DMS79 (cell line): ENCODE data around the gene NGB.

Experiments used
- DNase-seq: peaks from one replicate; lab custom pipeline; 2025; lab: John Stamatoyannopoulos, UW

The NGB gene

DNA sequence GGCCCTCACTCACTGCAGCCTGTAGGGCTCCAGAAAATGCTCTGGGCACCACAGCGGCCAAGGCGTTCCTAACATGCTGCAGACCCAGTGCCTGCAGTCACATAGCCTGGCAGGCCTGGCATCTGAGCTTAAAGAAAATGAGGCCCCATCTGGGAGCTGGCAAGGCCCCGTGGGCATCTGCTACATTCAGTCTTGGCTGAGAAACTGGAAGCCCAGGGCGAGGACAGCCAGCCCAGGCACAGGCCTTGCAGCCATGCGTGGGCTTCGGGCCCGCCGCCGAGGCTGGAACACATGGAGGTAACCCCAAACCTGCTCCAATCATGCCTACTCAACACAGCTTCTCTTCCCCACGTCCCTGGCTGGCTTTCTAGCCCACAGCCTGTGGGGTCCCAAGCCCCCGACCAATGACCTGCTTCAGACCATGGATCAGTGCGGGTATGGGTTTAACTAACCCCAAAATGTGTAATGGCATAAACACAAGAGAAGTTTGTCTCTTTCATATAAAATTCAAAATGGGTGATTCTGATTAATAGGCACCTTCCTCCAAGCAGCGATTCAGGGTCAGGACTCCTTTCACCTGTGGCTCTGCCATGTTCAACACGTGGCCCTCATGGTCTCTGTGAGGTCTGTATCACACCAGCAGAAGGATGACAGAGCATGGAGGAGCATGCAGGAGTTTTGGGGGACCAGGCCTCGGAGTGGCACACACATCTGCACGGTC lies 6.4 kb downstream of the NGB start:
- DNase-seq = no peak

DNA sequence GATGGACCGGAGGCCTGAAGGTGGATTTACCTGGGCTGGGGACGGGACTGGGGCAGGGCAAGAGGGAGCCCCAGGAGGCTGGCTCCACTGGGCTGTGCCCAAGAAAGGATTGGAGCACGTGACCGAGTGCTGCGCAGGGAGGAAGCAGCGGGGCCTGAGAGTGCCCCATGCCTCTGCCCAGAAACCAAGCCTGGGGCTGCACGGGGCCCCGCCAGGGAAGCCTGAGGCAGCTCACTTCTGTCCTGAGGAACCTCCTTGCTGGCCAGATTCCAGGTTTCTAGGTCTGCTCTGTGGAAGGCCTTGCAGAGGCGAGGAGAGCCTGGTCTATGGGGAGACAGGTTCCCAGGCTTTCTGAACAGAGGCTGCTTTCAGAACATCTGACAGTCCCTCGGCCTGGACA lies 10.4 kb downstream of the NGB start:
- no peak for DNase-seq

DNA sequence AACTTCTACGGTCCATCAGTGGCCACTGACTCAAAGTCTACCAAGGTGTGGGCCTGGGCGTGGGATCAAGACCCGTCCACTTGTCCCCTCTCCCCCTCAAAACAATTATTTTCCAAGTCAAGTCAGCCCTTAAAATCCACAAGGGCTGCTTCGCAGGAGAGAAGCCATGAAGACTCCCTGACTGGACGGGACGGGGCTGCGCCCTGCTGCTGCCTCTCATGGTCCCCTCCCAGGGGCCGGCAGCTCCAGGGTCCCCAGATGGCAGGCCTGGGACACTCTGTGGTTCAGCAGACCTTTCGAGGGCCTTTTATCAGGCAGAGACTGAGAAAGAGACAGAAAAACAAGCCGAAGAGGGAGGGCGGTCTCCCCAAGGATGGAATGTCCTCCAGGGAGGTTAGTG lies 10.8 kb downstream of the NGB start:
- DNase-seq = no peak

DNA sequence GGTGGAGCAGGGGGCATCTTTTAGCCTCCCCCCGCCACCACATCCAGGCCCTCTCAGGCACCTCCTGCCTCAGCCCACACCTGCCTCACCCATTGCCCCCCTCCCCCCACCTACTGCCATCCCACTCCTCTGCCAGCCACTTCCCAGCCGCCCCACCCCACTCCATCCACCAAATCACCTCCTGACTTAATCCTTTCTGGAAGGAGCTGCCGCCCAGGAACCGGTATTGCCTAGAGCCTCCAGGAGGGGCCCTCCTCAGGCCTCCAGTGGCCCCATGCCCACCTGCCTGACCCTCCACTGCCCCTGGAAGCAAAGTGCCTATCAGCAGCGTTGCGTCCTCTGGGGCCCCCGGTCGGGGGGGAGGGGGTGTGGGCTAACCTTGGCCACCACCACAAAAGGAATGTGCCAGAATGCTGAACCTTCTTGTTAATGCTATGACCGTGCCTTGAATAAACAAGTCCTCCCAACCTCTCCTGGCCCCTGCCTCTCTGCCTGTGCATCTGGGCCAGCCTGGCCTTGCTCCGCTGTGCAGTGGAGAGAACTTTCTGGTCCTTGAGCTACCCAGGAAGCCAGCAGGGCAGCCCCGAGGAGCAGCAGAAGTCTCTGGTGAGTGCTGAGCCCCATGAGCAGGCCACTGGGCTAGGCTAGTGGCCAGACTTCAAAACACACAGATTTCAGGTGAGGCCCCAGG lies 11.8 kb downstream of the NGB start:
- no peak for DNase-seq

DNA sequence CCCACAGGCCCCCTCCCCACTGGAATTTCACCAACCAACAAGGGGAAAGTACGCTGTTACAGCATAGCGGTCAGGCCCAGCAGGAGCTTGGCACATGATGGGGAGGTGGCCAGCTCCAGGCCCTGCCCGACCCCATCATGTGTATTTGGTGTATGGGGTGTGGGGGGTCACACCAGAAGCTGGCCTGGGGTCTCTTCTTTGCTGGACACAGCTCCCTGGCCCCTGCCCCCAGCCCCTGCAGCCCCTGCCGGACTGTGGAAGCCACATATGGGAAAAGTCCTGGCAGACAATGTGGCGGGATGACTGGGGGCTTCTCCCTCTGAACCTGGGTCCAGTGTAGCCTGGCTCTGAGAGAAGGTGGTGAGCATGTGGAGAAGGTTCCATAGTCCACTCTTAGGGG lies 12.4 kb downstream of the NGB start:
- no peak for DNase-seq

DNA sequence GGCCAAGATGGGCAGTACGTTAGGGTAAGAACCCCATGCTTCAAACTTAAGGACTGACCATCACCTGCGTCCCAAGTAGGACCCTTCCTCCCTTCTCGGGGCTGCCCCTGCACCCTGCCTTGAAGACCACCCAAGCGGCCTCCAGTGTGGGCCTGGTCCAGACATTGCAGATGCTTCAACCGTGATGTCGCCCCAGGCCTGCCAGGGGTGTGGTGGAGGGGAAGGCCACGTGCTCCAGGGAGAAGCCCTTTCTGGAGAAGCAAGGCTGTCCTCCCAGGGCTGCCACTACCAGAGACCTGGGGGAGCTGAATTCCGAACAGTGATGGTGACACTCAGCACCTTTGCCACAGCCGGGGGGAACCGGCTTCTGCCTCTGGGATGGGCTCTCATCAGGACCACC lies 13.3 kb downstream of the NGB start:
- DNase-seq = no peak

DNA sequence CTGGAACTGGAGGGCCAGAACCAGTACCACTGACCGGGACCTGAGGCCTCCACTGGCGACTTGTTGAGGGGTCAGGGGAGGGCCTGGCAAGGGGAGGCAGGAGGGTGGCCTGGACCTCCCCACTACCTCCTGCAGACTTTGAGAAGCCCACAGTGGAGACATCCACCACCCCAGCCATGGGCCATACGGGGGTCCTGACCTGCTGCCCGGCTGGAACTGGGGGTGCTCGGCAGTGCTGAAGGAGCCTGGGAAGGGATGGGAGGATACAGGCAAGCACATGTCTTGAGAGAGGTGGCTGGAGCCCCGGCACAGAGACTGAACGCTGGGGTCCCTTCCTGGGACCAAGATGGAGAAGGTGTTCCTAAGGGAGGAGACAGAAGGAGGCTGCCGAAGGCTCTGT lies 14.3 kb downstream of the NGB start:
- DNase-seq = no peak

DNA sequence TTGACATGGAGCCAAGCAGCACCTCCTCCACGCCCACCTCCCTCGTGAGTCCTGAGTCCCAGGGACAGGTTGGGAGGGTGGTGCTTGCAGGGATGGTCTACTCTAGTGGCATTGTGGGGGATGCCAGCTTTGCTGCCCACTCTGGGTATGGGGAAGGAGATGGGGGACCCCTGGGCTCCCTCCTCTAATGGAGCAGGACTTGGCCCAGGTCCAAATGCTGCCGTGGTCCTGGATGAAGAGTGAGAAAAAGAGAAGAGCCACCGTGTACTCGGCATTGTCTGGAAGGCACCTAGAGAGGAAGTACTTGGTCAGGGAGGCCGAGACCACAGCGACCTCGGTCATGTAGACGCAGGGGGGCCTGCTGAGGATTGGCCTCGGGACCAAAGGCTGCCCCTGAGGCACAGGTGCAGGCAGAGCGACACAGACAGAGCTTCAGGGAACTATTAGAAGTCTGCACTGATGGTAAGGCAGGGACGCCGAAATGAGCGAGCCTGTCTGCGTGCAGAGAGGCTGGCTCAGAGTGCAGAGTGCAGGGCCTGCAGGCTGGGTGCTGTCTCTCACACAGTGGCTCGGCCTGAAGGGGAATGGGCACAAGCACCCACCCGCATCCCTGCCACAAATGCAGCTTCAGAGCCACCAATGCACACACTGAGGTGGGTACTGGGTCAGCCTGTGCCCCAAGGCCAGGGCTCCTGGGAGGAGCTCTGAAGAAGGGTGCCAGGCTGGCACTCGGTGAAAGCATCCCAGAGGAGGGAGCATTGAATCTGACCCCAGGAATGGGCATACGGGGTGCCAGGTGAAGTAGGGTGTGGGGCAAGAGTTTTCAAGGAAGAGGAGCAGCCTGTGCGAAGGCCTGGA lies 17.4 kb downstream of the NGB start:
- no peak for DNase-seq

DNA sequence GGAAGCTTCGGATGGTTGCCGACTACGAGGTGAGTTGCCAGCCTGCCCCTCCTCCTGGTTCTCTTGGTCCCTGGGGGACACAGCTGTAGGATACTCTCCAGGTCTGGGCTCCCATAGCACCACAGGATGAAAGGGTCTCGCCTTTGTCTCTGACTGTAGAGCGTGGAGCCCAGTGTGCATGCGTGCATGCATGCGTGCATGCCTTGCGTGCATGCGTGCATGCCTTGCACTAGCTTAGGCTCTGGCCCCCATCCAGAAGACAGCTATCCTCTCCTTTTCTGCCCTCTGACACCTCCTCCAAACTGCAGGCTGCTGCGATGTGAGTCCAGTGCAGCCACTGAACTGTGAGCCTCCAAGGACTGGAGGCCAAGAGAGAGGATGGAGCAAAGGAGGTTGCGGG lies 19.1 kb downstream of the NGB start:
- peak; percentile 65 for DNase-seq

DNA sequence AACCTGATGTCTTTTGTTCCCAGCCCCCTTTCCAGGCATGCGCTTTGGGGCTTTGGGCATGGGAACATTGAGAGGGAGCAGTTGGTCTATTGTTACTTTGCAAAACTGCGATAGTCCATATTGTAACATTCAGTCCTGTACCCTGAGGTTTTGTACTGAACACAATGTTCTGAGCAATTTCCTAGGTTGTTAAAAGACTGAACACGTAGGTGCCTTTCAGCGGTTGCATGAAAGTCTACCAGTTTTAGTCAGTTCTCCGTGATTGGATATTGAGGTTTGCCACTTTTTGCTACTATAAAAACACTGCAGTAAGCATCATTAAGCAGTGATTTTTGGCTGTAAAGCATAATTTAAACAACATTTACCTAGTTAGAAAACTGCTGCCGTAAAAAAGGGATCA lies 20.1 kb downstream of the NGB start:
- no peak for DNase-seq

DNA sequence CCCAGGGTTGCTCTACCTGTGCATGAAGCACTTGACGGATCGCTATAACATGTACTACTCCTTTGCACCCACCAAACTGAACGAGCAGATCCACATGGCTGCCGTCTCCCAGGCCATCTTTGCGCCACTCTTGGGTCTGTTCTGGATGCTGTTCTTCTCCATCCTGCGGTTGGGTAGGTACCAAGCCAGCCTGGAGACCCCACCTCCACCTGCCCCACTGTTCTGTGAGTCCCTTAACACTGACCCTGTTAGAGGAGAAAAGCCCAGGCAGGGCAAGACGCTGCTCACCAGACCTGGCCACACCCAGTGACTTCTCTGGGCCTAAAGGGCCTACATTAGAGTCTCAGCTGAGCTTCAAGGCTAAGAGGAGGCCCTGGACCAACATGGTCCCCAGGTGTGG lies 21.7 kb downstream of the NGB start:
- DNase-seq = no peak

DNA sequence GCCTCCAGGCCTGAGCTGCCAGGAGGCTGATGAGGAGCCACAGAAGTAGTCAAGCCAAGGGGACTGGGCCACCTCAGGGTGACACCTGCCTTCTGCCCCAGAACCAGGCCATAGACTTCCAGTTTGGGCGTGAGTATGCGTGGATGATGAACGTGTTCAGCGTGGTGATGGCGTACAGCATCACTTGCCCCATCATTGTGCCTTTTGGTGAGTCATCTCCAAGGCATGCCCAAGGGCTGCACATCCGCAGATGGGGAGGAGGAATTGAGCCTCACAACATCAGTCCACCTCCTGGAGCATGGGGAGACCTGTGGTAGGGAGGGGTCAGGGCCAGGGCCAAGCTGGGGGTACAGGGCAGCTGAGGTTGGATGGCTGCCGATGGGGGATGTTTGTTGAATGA lies 22.3 kb downstream of the NGB start:
- DNase-seq = no peak

DNA sequence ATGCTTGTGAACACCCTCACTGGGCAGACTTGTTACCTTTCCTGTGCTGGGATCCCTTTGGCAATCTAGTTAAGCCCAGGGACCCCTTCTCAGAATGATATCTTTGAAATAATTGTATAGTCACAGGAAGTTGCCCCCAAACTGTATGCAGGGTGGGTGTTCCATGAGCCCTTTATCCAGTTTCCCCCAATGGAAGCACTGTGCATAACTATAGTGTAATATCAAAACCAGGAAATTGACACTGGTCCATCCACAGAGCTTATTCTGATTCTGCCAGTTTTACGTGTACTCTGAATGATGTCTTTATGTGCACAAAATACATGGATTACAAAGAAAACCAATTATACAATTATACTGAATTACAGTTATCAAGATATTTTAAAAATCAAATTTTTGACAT lies 24.2 kb downstream of the NGB start:
- no peak for DNase-seq

DNA sequence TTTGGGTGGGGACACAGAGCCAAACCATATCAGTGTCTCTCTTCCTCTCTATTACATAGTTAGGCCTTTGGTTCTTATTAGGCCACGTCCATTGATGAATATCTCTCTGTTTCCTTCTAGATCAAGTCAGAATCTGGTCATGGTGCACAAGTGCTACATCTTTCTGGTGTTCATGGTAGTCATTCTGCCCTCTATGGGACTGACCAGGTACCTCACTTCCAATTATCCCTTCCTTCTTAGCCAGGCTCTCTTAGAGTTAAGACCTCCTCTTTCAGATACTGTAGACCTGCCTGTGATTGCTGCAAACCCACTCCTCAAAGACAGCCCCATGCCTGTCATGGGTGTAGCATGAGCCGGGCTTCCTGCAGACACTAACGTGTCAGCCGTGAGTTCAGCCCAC lies 25.2 kb downstream of the NGB start:
- DNase-seq = no peak

DNA sequence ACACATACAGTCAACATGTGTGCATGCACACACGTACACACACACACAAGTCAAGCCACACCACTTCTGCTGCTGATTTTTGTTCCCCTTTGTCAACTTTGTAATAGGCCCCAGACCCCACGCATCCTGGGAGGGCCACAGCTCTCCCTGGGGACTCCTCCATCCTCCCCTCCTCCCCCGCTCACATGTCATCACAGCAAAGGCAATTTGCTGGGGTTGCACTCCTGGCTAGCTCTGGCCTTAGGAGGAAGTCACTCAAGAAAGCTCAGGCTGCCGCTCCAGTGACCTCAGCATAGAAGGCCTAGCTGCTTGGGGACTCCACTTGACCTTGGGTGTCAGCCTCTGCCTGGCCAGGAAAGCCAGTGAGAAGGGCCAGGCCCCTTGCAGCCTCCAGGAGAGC lies 27.2 kb downstream of the NGB start:
- DNase-seq = no peak

DNA sequence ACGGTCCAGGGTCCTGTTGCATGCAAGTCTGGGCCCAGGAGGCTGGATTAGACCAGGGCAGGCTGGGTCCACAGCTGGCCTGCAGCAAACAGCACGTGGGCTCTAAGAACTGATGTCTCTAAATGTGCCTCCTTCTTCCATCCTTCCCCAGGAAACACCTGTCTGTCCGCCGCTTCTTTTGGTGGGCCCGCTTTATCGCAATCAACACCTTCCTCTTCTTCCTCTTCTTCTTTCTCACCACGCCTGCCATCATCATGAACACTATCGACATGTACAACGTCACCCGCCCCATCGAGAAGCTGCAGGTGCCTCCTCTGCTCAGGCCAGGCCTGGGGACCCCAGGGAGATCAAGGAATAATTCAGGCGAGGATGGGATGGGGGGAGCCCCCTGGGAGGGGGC lies 28.3 kb downstream of the NGB start:
- DNase-seq = no peak

DNA sequence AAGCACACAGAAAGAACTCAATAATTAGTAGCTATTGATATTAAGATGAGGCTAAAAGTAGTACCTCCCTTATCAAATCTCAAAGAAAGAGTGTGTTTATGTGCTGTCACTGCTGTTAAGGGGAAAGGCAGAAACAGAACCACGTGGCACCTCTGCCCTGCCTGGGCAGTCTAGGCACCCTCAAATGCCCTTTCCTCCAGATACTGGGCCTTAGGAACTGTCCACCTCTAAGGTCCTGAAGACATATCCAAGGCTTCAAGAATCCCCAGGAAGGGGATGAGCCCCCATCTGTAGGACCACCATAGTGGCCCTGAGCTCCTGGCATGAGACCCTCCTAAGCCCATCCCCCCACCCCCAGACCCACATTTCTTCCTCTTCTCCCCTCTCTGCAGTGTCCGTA lies 29.1 kb downstream of the NGB start:
- no peak for DNase-seq

DNA sequence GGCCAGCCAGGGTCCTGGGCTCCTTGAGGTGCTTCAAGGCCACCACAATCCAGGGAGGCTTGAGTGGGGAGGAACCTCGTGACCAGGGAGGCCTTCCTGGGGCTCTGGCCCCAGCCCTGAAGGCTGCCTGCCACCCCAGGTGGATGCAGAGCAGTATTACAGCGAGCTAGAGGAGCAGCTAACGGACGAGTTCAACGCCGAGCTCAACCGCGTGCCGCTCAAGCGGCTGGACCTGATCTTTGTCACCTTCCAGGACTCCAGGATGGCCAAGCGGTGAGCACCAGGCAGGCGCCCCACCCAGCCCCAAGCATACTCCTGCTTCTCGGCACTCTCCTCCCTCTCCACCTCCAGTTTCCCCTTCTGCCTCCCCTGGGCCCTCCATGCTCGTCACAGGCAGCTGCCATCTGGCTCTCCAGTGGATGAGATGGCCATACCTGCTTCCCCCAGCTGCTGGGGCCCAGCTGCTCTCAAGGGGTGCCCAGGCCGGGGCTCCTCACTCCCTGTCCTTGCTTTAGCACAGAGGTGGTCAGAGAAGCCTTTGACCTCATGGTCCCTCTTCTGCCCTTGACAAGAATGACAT lies 30.6 kb downstream of the NGB start:
- no peak for DNase-seq

DNA sequence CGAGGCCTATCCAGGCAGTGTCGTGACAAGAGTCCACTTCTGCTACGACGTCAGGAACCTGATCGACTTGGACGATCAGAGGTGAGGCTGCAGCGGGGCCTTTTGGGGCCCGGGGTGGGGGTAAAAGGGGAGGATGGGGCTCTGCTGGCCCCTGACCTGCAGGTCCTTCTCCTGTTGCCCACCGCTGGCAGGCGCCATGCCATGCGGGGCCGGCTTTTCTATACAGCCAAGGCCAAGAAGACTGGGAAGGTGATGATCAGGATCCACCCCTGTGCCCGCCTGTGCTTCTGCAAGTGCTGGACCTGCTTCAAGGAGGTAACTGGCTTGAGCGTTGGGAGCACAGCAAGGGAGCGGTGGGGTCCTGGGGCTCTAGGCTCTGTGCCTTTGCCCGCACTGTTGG lies 31.6 kb downstream of the NGB start:
- DNase-seq = no peak

DNA sequence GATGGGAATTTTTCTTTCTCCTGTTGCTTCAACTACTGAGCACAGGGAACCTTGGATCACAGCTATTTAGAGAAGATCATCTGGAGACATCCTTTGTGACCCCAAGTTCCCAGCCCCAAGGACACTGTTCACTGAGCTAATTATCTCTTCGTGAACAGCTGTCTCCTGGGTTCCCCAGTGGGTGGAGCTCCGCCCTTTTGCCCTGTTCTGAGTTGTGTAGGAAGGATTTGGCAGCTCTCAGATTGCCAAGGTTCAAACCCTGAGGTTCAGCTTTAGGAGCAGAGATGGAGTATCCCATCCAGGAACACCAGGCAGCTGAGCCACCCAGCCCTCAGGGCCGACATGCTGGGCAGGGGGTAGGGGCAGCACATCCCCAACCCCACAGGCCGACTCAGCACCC lies 32.0 kb downstream of the NGB start:
- no peak for DNase-seq

DNA sequence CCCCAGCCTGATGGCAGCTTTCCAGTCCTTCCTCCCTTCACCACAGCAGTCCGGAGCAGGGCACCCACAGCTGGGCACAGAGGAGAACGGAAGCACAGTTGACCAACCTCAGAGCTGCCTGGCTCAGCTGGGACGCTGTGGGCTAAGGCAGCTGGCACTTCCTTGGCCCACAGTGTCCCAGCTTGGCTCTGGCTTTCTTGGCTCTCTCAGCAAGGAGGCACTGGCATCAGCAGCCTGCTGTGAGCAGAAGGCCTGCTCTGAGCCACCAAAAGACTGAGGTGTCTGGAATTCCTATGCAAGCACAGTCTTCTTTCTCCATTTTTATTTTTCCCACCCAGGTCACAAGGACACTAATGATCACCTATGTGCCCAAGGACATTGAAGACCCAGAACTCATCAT lies 32.6 kb downstream of the NGB start:
- no peak for DNase-seq

DNA sequence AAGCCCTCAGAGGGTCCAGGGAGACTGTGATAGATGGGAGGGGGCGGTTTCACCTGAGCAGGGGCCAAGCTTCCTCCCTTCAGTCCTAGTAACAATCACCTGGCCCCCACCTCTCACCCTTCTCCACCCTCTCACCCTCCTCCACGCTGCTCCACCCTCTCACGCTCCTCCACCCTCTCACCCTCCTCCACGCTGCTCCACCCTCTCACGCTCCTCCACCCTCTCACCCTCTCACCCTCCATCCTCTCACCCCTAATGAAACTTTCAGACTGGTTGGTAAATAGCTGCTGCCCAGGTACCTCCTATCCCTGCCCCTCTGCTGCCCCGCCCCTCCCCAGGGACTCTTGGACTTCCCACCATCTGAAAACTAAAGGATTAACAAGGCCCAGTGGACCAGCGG lies 34.2 kb downstream of the NGB start:
- no peak for DNase-seq

DNA sequence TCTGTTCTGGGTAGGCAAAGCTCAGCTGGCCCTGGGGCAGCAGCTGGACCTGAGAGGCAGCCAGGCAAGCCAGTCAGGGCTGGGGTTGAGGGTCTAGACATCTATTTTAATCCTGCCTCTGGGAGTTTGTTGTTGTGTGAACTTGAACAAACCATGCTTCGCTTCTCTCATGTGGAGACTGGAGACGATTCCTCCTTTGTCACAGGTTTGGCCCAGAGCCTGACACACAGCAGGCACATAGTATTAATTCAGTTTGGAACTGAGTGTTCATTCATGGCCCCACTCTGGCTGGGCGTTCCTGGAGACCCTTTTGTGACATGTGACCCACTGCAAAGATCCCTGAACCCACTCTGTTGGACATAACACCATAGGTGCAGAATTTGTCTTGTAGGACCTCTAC lies 39.3 kb downstream of the NGB start:
- DNase-seq = no peak
